Measurements from ENCODE around the gene TMC3.

GRCh38 chr15:81301385-81301784, 72.6 kb downstream of the TMC3 start:
- TF ChIP-seq POLR2AphosphoS5 (IDR thresholded peaks at IDR 0.05; ENCODE audit: borderline replicate concordance, low read depth, low read length) (no peak), EZH2 (IDR thresholded peaks at IDR 0.05) (no peak)

Data from SK-N-MC (cell line).